GM19324 (cell line): ENCODE data around the gene RCAN1.
A peak's percentile ranks its signal among the peaks of the same experiment; 100 is the strongest.

ENCODE experiments used
- ATAC-seq: cut with Tn5 transposase; IDR thresholded peaks from one replicate; pipeline ENCODE4 v1.9.1; 2021; ENCODE audit warnings: mild to moderate bottlenecking, moderate library complexity; ENCODE audit not compliant: unreplicated experiment, low FRiP score

Gene RCAN1

DNA sequence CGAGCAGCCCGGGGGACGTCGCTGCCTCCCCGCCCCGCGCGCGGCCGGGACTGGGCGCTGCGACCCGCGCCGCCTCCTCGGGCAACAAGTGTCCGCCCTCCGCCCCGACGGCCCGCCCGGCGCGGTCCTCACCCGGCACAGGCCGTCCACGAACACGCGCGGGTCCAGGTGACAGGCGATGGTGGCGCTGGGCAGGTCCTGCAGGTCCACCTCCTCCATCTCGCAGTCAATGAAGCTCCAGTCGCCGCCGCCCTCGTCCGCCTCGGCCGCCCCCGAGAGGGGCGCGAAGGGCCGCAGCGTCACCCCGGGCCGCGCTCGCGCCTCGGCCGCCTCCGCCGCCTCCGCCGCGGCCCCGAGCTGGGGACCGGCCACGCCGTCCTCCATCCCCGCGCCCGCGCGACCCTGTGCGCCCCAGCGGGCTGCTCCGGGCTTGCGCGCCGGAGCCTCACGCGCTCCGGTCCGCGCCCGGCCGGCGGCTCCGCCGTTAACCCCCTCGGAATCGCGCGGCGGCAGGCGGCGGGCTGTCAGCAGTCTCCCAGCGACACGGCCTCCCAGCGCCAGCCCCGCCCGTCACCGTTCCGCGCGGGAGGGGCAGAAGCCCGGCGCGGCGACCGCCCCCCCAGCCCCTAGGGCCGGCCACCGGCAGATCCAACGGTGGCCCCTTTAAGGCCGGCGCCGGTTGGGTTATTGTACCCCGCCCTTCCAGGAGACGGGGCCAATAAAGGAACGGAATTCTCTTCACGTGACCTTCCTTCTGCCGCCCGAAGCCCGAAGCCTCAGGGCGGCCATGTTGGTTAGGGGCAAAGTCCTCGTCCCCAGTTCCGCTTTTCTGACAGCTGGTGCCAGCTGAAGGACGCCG, at the start of gene RCAN1:
TSS of gene RCAN1 (minus strand) at position 486 of the 859 bp plus-strand sequence. CDS start at position 384, 102 bp downstream.
- peak; percentile 98 for ATAC-seq

DNA sequence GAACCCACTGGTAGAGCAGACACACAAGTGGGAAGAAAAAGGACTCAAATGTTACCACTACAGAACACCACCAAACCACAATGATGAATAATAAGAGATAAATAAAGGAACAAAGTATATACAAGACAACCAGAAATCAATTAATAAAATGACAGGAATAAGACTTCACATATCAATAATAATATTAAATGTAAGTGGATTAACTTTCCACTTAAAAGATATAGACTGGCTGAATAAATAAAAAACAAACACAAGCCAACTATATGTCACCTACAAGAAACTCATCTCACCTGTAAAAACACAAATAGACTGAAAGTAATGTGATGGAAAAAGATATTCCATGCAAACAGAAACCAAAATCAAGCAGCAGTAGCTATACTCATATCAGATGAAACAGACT, 46.9 kb upstream of the RCAN1 start:
- ATAC-seq, result no peak

DNA sequence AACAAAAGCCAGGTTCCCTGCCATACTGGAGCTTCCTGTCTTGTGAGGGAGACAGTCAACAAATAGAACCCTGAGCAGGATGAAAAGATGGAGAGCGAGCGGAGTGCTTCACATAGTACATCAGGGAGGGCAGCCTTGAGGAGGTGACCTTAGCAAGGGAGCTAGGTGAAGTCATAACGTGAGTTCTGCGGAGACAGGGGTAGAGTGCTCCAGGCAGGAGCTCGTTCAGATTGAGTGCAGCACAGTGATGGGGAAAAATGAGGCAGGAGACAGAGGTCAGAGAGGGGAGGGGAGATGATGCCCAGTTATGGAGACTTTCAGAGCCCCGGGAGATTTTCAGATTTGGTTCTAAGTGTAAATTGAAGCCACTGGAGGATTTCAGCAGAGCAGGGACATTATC, 38.6 kb upstream of the RCAN1 start:
- no peak for ATAC-seq

DNA sequence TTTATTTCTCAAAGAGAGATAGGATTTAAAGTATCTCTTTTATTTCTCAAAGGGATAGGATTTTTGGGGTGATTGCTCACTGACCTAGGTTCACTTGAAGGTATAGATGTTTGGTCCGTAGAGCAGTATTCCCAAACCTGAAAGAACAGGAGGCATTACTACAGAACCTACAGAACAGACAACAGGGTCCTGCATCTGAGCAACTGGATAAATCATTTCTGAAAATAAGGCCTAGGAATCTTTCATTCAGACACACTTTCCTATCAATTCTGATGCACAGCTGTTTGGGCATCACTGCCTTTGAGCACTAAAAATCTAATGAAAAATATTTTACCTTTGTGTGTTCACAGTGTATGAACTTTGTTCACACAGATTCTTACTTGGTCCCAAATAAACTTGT, 36.7 kb upstream of the RCAN1 start:
- no peak for ATAC-seq

DNA sequence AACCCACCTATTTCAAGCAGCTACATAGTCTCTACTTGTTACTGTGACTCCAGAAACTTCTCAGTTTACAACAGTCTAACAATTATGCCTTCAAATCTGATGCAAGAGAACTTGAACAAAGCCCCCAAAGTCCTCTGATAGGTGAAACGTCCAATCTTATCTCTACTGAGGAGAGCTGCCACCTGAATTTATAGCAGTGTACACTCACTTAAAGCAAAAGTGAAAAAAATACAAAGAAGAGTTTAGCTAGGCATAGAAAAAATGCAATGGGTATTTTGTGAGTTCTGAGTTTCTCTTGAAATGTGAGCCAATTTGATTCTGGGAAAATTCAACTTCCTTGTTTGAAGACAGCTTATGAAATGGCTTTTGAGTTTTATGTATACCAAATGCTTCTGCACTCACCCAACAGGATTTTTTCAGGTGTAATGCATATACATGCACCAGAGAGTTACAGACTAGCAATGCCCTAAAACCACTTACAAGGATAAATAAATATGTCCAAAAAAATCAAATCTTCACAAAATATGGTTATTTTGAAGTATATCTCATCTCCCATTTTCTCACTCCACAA, 36.0 kb upstream of the RCAN1 start:
- no peak for ATAC-seq

DNA sequence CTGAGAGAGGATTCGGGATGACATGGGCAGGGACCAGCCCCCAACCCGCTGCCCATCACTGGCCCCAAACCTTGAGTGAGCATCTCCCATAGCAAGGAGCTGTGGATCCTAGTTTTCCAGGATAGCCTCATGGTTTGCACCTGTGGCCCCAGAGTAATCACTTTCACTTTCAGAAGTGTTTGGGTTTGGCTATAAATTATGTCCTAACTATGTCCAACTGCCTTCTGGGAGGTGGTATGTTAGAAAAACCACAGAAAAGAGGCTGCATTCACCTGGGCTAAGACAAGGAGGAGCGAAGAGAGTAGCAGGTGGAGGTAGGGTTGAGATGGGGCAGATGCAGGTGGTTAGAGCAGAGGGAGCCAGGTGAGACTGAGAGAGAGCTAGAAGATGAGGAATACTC, 34.5 kb upstream of the RCAN1 start:
- no peak for ATAC-seq

DNA sequence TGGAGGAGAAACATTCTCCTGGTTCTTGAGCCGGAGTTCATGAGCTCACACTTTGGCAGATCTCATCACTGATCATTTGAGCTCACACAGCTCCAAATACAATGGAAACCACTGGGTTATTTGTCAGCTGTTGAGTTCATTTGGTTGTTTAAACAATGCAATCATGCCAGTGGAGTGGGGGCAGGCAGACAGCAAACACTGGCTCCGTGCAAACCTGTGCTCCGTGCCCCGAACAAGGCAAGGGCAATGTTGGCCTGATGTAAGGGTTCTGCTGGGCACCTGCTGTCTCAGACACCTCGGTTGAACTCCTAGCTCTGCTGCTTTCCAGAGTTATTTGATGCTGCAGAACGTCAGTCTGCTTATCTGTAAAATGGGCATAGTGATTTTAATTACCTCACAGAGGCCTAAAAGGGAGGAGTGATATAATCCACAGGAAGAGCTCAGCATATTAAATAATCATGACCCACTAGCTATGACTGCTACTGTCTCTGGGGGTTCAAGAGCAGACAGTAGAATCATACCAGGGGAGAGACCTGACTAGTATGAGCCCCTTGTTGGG, 33.9 kb upstream of the RCAN1 start:
- no peak for ATAC-seq

DNA sequence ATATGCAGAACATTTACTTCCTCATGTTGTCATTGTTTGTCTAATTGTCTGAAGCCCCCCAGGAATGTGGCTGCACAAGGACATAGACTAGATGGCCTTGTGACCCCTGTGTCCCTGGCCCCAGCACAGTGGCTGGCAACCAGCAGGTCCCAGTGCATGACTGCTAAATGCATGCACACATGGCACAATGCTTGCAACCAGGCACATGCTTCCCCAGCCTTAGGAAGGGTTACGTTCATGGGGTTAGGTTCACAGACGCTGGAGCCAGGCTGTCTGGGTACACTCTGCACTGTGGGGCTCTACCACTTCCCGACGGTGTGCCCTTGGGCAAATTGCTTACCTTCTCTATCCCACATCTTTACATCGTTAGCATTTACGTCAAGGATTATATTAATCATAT, 32.6 kb upstream of the RCAN1 start:
- no peak for ATAC-seq

DNA sequence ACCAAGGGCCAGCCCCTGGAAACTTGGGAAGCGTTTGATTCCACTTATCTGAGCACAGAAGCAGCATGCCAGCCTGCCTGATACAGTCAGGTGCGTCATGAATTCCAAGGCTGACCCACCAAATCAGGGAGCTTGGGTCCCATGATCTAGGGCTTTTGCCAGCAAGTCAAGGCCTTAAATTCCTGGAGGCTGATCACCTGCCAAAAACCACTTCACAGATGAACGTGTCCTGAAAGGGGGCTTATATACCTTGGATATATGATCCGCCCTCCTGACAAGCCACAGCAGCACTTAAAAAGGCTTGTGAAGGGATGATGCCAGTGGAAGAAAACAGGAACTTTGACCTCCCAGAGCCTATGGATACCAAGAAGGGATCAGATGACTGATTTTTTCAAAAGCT, 29.9 kb upstream of the RCAN1 start:
- ATAC-seq, result no peak

DNA sequence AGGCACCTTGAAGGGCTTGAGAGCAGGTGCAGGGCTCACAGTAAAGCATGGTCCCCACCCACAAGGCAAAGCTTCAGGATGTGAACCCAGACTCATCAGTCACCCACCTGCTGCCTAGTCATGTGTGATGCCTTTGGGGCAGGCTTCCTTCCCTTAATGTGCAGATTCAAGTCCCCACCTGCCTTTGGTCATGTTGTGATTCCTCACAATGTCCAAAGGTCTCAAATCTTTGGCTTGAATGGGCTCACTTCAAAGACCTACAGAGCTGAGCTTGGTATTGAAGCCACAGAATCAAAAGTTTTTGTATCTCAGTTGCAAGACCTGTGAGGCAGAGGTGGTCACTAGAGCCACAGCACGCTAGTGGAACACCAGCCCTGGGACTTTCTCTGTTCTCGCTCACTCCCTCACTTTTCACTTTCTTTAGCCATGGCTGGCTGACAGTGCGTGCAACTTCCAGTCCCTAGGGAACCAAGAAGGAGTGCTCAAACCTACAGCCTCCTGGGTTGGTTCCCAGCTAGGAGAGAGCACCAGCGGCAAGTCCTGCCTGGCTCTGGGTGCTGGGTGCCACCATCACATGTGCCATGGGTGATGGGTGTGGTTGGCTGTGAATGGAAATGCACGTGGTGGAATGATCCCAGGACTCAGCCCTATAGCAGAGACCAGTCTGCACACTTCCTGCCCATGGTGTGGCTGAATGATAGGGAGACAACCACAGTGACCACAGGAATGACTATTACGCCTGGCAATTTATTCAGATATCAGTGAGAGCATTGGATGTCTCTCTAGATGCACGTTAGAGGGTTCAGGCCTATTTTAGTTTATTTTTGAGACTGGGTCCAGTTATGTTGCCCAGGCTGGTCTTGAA, 27.5 kb upstream of the RCAN1 start:
- ATAC-seq, result no peak

DNA sequence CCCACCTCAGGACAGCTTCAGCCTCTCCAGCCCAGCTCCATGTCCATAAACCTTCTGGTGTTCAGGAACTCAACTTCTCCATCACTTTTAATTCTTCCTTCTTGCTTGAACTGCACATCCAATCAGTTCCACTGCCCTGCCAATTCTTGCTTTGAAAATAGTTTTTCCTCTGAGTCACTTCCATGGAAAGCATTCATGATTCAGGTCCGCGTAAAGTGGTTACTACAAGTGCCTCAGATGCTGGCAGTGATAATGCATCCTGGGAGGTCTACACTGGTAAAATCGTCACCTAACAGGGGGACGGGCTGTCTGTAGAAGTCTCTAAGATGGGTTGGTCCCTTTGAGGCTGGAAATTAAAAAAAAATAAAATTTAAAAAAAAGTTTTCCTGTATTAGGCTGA, 25.9 kb upstream of the RCAN1 start:
- no peak for ATAC-seq

DNA sequence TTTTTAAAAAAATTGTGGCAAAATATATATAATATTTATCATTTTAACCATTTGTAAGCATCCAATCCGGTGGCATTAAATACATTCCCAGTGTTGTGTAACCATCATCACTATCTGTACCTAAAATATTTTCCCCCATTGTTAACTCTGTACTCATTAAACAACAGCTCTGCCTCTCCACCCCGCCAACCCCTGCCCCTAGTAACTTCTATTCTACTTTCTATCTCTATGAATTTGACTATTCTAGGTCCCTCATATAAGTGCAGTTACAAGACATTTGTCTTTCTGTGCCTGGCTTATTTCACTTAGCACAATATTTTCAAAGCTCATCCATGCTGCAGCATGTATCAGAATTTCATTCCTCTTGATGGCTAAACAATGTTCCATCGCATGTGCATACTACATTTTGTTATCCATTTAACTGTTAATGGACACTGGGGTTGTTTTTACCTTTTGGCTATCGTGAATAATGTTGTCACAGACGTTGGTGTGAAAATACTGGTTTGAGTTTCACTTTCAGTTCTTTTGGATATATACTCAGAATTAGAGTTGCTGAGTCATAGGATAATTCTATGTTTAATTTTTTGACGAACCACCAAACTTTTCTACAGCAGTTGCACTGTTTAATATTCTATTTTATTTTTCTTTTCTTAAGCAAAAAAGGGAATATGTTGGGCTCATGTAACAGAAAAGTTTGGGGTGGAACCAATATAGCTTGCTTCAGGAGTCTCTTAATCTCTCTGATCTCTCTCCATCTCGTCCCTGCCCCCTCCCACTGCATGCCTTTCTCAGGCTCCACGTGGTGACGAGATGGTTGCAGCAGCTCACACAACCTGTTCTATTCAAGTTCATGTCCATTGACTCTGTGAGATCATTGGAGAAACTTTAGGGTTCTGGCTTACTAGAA, 25.2 kb upstream of the RCAN1 start:
- no peak for ATAC-seq

DNA sequence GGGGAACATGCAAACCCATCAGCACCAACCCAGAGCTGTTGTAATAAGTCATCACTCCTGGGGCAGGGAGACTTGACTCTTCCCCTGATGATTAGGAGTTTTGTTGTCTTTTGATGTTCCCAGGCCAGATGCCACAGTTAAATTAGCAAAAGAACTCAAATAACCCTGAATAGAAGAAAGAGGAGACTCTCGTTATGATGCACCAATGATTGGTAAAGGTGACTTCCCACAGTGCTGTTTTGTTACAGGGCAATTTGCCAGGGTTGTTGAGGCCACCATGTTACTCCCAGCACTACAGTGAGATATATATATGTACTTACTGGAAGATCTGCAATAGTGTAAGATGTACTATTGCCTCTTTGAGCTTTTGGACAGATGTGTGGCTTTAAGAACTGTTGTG, 24.3 kb upstream of the RCAN1 start:
- ATAC-seq, result no peak

DNA sequence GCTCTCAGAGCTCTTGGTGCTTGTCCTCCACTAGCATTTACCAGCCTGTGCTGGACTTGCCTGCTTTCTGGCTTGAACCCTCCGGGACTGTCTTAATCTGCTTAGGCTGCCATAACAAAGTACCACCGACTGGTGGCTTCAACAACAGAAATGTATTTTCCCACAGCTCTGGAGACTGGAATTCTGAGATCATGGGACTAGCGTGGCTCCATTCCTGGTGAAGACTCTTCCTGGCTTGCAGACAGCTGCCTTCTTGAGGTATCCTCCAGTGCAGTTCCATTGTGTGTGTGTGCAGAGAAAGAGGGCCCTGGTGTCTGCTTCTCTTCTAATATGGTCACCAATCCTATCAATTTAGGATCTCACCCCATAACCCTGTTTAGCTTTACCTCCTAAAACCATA, 22.0 kb upstream of the RCAN1 start:
- no peak for ATAC-seq

DNA sequence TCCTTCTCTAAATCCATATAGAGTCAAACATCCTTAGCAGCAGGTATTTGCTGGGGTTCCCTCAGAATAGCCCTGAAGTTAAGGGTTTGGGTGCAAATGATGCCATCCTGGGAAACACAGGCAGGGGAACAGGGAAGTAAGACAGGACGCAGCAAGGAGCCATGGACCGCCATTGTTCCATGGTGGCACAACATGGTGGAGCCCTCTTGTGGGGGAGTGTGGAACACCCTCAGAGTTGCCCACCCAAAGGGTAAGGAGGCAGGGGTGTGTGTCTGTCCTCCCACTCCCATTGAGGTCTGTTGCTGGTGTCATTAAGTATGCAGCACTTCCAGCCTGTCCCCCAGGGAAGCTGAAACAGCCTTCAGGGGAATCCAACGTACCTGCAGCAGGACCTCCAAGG, 20.4 kb upstream of the RCAN1 start:
- ATAC-seq, result no peak

DNA sequence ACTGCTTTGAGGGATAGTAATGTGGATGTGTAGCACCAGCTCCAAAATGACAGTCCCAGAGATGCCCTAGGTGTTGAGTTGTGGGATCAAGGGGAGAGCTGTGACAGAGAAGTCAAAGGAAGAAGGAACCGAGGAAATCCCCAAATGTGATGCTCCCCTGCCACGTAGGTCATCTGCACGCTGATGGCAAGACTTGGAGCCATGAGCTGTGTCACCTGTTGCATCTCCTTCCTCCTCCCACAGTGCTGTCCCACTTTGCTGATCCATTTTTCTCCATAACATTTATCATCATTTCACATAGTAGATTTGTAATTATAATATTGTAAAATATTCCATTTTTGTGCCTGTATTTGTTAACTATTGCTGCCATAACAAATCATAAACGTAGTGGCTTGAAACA, 17.6 kb upstream of the RCAN1 start:
- ATAC-seq, result no peak

DNA sequence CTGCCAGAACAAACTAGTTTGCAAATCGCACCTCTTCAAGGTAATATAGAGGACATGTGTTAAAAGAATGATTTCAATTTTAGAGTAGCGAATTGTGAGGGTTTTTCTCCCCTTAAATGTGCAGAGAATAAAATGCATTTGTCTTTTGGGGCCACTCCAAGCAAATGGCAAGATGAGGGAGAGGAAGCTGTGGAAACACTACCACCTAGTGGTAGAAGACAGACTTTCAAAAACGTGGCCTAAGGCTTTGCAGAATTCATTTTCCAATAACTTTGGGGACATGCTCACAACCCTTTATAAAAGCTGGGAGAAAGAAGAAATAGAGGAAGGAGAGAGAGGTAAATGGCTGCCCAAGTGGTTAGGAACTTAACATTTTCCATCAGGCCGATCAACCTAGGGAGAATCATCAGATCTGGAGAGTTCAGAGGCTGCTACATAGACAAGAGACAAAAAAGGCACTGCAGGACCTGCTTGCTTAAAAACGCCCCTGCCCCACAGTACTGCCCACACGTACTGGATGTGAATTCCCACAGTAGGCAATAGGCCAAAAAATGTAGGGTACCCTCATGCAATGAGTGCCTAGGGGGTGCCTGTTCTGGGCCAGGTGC, 15.7 kb upstream of the RCAN1 start:
- ATAC-seq, result no peak

DNA sequence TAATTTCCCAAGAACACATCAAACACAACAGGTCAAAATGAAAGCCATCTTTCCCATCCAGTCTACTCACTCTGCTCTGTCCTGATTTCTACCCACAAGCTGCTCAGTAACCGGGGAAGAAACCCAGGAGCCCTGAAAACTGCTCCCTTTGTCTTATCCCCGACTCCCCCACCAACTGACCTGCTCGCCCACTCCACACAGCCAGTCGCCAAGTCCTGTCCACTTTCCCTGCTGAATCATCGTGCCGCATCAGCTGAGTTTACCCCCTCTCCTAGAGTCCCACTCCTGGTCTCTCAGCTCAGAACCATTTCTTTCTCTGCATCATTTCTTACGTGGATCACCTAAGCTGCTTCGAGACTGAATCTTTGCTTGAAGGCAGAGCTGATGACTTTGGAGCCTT, 11.2 kb upstream of the RCAN1 start:
- no peak for ATAC-seq

DNA sequence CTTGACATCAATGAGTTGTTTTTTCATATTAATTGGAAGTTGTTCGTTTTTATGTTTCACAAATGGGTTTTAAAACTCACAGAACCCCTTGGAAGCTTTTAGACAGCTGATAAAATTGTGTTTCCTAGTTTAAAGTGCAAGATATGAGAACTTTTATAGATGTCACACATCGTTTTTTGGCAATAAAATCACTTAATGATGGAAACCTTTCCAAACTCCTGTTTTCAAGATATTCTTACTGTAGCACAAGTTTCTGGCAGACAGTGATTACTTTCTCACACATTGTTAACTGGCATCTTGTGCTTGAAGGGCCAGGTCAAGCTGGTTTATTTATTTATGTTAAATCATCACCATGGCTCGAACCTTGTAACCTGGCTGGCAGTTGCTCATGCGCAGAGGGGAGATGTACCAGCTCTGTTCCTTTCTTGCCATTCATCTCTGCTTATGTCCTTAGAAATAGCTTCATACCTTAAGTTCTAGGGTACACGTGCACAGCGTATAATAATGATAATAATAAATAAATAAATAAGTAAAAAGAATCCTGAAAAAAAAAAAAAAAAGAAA, 10.2 kb upstream of the RCAN1 start:
- ATAC-seq, result no peak
